Activated CD4-positive, alpha-beta T cell treated with anti-CD3 and anti-CD28 coated beads for 1 hour (primary cell): ENCODE measurements around the gene ZNF385C.

Experiments
- DNase-seq: peaks from one replicate; pipeline ENCODE4 v3.0.0-alpha.2; 2020

The ZNF385C gene

GRCh38 chr17:41982026-41982760 lies 116.1 kb downstream of the ZNF385C start:
- DNase-seq: no peak

GRCh38 chr17:41977991-41978390 lies 120.3 kb downstream of the ZNF385C start:
- no peak for DNase-seq

- no peak for DNase-seq
Observed at GRCh38 chr17:41976142-41976768, 122.0 kb downstream of the ZNF385C start.
